ENCODE measurements around the gene CAVIN3. TPM values are rescaled to one million over a fixed set of nuclear protein-coding genes. Genes with fewer than 3 reads are reported as not detected.

The CAVIN3 gene
- total and polyA plus RNA-seq, 2 of the 8 experiments (the other 6 are each of a cell fraction or from before 2014, with no cell fraction given) = 17.7 to 26.4 TPM

DNA sequence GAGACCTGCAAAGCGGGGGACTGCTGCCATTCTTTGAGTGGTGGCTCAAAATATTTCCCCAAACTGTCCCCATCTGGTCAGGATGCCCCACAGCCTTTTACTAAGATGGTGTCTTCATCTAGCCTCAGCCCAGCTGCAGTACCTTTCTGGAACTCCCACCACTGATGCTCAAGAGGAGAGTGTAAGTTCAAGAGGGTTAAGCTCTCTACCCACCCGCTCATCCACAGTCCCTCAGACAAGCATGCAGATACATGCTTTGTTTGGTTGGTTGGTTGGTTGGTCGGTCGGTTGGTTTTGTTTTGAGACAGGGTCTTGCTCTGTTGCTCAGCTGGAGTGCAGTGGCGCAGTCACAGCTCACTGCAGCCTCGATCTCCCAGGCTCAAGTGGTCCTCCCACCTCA is 14.5 kb upstream of the CAVIN3 start (continued):
- TF ChIP-seq, protein P1, sequence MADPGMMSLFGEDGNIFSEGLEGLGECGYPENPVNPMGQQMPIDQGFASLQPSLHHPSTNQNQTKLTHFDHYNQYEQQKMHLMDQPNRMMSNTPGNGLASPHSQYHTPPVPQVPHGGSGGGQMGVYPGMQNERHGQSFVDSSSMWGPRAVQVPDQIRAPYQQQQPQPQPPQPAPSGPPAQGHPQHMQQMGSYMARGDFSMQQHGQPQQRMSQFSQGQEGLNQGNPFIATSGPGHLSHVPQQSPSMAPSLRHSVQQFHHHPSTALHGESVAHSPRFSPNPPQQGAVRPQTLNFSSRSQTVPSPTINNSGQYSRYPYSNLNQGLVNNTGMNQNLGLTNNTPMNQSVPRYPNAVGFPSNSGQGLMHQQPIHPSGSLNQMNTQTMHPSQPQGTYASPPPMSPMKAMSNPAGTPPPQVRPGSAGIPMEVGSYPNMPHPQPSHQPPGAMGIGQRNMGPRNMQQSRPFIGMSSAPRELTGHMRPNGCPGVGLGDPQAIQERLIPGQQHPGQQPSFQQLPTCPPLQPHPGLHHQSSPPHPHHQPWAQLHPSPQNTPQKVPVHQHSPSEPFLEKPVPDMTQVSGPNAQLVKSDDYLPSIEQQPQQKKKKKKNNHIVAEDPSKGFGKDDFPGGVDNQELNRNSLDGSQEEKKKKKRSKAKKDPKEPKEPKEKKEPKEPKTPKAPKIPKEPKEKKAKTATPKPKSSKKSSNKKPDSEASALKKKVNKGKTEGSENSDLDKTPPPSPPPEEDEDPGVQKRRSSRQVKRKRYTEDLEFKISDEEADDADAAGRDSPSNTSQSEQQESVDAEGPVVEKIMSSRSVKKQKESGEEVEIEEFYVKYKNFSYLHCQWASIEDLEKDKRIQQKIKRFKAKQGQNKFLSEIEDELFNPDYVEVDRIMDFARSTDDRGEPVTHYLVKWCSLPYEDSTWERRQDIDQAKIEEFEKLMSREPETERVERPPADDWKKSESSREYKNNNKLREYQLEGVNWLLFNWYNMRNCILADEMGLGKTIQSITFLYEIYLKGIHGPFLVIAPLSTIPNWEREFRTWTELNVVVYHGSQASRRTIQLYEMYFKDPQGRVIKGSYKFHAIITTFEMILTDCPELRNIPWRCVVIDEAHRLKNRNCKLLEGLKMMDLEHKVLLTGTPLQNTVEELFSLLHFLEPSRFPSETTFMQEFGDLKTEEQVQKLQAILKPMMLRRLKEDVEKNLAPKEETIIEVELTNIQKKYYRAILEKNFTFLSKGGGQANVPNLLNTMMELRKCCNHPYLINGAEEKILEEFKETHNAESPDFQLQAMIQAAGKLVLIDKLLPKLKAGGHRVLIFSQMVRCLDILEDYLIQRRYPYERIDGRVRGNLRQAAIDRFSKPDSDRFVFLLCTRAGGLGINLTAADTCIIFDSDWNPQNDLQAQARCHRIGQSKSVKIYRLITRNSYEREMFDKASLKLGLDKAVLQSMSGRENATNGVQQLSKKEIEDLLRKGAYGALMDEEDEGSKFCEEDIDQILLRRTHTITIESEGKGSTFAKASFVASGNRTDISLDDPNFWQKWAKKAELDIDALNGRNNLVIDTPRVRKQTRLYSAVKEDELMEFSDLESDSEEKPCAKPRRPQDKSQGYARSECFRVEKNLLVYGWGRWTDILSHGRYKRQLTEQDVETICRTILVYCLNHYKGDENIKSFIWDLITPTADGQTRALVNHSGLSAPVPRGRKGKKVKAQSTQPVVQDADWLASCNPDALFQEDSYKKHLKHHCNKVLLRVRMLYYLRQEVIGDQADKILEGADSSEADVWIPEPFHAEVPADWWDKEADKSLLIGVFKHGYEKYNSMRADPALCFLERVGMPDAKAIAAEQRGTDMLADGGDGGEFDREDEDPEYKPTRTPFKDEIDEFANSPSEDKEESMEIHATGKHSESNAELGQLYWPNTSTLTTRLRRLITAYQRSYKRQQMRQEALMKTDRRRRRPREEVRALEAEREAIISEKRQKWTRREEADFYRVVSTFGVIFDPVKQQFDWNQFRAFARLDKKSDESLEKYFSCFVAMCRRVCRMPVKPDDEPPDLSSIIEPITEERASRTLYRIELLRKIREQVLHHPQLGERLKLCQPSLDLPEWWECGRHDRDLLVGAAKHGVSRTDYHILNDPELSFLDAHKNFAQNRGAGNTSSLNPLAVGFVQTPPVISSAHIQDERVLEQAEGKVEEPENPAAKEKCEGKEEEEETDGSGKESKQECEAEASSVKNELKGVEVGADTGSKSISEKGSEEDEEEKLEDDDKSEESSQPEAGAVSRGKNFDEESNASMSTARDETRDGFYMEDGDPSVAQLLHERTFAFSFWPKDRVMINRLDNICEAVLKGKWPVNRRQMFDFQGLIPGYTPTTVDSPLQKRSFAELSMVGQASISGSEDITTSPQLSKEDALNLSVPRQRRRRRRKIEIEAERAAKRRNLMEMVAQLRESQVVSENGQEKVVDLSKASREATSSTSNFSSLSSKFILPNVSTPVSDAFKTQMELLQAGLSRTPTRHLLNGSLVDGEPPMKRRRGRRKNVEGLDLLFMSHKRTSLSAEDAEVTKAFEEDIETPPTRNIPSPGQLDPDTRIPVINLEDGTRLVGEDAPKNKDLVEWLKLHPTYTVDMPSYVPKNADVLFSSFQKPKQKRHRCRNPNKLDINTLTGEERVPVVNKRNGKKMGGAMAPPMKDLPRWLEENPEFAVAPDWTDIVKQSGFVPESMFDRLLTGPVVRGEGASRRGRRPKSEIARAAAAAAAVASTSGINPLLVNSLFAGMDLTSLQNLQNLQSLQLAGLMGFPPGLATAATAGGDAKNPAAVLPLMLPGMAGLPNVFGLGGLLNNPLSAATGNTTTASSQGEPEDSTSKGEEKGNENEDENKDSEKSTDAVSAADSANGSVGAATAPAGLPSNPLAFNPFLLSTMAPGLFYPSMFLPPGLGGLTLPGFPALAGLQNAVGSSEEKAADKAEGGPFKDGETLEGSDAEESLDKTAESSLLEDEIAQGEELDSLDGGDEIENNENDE (IDR thresholded peaks at IDR 0.05; ENCODE audit: insufficient replicate concordance, low read length) = no peak
- TF ChIP-seq SUZ12 (IDR thresholded peaks at IDR 0.05; ENCODE audit: low read length) = no peak
- no peak for TF ChIP-seq RAD21 (IDR thresholded peaks at IDR 0.05 in 1 of 2, conservative IDR thresholded peaks at IDR 0.05 in 1 of 2; ENCODE audit: low read depth in 2 of 2, low read length in 2 of 2)
- TF ChIP-seq POU5F1 (IDR thresholded peaks at IDR 0.05; ENCODE audit: low read depth, low read length) = no peak
- no peak for TF ChIP-seq MAX (IDR thresholded peaks at IDR 0.05)

Data from H1 (cell line).